Fibroblast of pulmonary artery (primary cell): ENCODE measurements around the gene CCDC175.

Experiments used
- DNase-seq: peaks from one replicate; pipeline ENCODE4 v3.0.0-alpha.2; 2010; ENCODE audit warnings: low read depth
- H3K4me3 ChIP-seq: replicated peaks from 2 replicates; pipeline ENCODE4 v1.5.1; 2011; ENCODE audit warnings: low read depth, mild to moderate bottlenecking, control low read depth, low read length, moderate library complexity
- TF ChIP-seq, protein P1 (sequence below): IDR thresholded peaks from 2 replicates; pipeline ENCODE4 v1.5.1; 2011; ENCODE audit warnings: mild to moderate bottlenecking, control low read depth, low read length, inconsistent platforms; ENCODE audit errors: missing control alignments

Gene CCDC175

DNA sequence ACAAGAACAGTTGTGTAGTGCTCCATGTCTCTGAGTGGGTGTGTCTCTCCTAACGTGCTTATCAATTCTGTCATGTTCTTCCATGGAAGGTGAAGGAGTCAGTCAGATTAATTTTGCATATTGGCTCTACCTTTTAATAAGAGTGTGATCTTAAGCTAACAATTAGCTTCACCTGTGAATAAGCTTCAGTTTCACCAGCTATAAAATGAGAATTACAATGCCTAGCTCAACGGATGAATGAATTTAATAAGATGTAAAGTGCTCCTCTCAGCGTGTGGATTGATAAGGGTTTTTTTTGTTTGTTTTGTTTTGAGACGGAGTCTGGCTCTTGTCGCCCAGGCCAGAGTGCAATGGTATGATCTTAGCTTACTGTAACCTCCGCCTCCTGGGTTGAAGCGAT is 32.7 kb downstream of the CCDC175 start:
- DNase-seq, result no peak
- H3K4me3 ChIP-seq, result no peak overlapping the region
- TF ChIP-seq, protein P1, sequence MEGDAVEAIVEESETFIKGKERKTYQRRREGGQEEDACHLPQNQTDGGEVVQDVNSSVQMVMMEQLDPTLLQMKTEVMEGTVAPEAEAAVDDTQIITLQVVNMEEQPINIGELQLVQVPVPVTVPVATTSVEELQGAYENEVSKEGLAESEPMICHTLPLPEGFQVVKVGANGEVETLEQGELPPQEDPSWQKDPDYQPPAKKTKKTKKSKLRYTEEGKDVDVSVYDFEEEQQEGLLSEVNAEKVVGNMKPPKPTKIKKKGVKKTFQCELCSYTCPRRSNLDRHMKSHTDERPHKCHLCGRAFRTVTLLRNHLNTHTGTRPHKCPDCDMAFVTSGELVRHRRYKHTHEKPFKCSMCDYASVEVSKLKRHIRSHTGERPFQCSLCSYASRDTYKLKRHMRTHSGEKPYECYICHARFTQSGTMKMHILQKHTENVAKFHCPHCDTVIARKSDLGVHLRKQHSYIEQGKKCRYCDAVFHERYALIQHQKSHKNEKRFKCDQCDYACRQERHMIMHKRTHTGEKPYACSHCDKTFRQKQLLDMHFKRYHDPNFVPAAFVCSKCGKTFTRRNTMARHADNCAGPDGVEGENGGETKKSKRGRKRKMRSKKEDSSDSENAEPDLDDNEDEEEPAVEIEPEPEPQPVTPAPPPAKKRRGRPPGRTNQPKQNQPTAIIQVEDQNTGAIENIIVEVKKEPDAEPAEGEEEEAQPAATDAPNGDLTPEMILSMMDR, result no peak

DNA sequence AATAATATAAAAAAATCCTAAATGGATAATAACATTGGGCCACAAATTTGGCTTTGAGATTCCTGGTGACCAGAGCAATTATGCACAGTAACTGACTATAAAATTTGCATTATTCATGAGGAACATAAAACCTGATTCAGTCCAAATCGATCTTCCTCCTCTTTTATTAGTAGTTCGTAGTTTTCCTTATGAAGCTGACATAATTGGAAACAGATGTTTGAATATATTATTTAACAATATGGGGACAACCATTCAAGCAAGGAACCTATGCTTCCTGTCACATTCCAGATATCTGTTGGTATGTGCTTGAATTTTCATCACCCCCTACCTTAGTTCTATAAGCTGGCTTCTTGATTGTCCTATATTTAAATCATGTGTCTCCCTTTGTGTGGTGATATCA is 34.9 kb downstream of the CCDC175 start:
- DNase-seq, result no peak
- TF ChIP-seq, protein P1, result no peak
- no peak overlapping the region for H3K4me3 ChIP-seq

DNA sequence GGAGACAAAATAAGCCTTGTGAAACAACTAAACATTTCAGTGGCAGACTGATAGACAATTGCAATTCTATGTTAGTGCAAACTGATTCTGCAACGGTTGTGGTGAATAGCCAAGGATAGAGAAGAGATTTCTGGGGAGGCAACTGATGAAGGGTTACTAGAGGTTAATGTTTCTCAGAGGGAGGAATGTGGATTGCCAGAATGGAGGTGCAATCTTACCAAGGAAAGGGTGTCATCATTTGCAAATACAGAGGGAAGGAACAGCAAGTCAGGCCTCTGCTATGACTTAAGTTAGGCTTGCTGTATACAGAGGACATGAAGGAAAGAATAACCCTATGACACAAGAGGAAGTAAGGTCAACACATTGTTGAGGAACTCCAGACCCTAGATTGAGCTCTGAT is 35.8 kb downstream of the CCDC175 start:
- no peak overlapping the region for H3K4me3 ChIP-seq
- no peak for DNase-seq
- TF ChIP-seq, protein P1, result no peak

DNA sequence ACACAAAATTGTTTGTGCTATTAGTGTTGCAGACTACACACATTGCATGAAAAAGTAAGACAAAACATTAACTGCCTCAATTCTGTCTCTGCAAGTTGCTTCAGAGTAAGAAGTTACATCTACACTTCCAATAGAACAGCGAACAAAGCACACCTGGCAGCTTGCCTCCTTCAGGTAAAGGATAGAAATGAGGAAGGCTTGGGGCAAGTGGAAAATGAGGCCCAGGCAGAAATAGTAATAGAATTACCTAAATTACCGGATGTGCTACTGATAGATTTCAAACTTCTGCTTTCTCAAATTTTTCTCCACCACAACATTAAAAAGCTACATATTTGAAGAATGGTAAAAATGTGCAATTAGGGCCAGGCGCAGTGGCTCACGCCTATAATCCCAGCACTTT is 37.7 kb downstream of the CCDC175 start:
- TF ChIP-seq, protein P1, result no peak
- H3K4me3 ChIP-seq, result no peak overlapping the region
- DNase-seq, result no peak

DNA sequence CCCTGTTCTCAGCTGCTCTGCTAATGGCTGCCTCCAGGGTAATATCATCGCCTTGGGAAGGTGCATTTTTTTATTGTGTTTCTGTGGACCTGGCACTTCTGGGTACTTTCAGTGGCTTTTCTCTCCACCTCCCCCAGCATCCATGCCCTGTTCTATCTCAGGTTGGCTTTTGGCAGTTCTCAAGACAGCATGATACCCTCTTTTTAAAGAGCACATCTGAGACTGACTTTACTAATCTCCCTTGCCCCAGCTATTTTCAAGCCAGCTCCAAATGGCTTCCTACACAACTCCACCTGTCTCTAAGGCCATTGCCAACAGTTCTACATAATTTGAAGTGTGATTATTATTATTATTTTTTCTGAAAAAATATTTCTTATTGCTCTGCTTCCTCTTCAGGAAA is 39.1 kb downstream of the CCDC175 start:
- DNase-seq, result no peak
- TF ChIP-seq, protein P1, result no peak
- H3K4me3 ChIP-seq, result no peak overlapping the region

DNA sequence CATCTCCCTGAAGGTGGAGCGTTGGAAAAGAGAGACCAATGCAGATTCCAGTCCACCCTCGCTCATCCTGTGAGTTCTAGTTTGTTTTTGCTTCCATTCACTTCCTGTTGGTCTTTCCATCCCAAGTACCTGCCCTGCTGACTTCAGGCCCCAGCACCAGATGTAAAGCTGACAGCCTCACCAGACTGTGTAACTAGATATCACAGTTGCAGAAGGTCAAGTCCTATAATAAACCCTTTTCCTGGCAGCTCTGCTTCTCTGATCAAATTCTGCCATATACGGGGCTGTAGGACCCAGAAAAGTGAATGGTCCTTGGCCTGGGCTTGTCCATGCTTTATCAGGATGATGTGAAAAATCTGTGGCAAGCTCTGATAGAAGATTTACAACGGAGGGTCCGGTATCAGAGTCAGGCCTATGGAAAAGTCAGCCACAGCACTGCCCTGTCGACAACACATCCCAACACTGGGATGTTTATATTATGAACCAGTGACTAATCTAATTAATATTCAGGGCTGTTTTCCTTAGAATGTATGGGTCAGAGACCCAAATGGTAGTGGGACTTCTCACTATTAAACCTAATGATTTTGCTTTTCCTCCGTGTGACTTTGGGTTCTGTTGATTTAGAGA is 42.1 kb downstream of the CCDC175 start:
- TF ChIP-seq, protein P1, result no peak
- no peak for DNase-seq
- H3K4me3 ChIP-seq, result no peak overlapping the region

DNA sequence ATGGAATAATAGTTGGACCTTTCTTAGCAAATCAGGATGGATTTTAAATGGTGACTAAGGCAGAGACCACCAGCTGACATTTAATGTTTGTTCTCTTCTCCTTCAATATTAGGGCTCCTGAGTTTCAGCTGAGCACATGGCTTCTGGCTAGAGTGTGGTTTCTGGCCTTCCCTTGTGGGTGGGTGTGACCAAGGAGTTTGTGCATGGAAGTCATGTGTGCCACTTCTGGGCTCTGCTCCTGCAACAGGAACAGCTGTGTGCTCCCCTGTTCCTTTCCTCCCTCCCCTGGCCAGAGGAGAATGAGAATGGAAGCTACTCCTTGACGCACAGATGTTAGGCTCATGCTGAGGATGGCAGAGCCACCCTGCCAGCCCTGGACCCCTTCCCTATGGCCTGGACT is 44.2 kb downstream of the CCDC175 start:
- DNase-seq, result no peak
- H3K4me3 ChIP-seq, result no peak overlapping the region
- TF ChIP-seq, protein P1, result no peak
